SKM-1 (cell line): ENCODE measurements around the gene SPHKAP.
A peak's percentile ranks its signal among the peaks of the same experiment; 100 is the strongest.
"Not testable (repeated sequence)": the region's sequence is repeated elsewhere in the genome, so short reads cannot be mapped to it uniquely, and the experiment has no call there.

Experiments used
- DNase-seq: peaks from one replicate; lab custom pipeline; 2025; ENCODE audit not compliant: unreplicated experiment; lab: John Stamatoyannopoulos, UW

SPHKAP gene

GRCh38 chr2:228039752-228040534 is 141.5 kb downstream of the SPHKAP start:
- DNase-seq = peak; percentile 34

- no peak for DNase-seq
These were observed 142.5 kb downstream of the SPHKAP start for GRCh38 chr2:228038967-228039366.

- DNase-seq = no peak
These were observed 143.6 kb downstream of the SPHKAP start for GRCh38 chr2:228037915-228038314.

GRCh38 chr2:228023619-228024018 is 157.9 kb downstream of the SPHKAP start:
- DNase-seq = no peak

- DNase-seq = no peak
These were observed 163.2 kb downstream of the SPHKAP start for GRCh38 chr2:228018311-228018710.

- DNase-seq = no peak
These were observed 163.7 kb downstream of the SPHKAP start for GRCh38 chr2:228017784-228018183.

GRCh38 chr2:228016402-228016801 is 165.1 kb downstream of the SPHKAP start:
- no peak for DNase-seq

- no peak for DNase-seq
These were observed 165.7 kb downstream of the SPHKAP start for GRCh38 chr2:228015741-228016140.

- DNase-seq = no peak
These were observed 185.1 kb downstream of the SPHKAP start for GRCh38 chr2:227996366-227996765.

GRCh38 chr2:227990937-227991336 is 190.6 kb downstream of the SPHKAP start:
- DNase-seq = no peak

- DNase-seq = no peak
These were observed 208.2 kb downstream of the SPHKAP start for GRCh38 chr2:227973241-227973640.

GRCh38 chr2:227971619-227972230 is 209.8 kb downstream of the SPHKAP start:
- DNase-seq = no peak

- DNase-seq = no peak
These were observed 221.2 kb downstream of the SPHKAP start for GRCh38 chr2:227960317-227960716.

GRCh38 chr2:227942965-227943364 is 238.5 kb downstream of the SPHKAP start:
- DNase-seq = no peak

- DNase-seq = no peak
These were observed 239.5 kb downstream of the SPHKAP start for GRCh38 chr2:227942021-227942420.

- no peak for DNase-seq
These were observed 242.0 kb downstream of the SPHKAP start for GRCh38 chr2:227939271-227940027.

- DNase-seq = not testable (repeated sequence)
These were observed 245.2 kb downstream of the SPHKAP start for GRCh38 chr2:227936249-227936648.

GRCh38 chr2:227933884-227934283 is 247.6 kb downstream of the SPHKAP start:
- no peak for DNase-seq

- DNase-seq = no peak
These were observed 249.1 kb downstream of the SPHKAP start for GRCh38 chr2:227932403-227932802.

- no peak for DNase-seq
These were observed 249.5 kb downstream of the SPHKAP start for GRCh38 chr2:227932001-227932400.
